PFSK-1 (cell line): ENCODE results near the gene PLCL2. TPM values are rescaled to one million over a fixed set of nuclear protein-coding genes. Genes with fewer than 3 reads are reported as not detected.

Source experiments
- FOXP2 ChIP-seq: optimal IDR thresholded peaks from 2 replicates; pipeline ENCODE3; 2011; ENCODE audit warnings: borderline replicate concordance, control low read depth, inconsistent platforms; ENCODE audit not compliant: insufficient read depth; ENCODE audit errors: extremely low read length, extremely low read depth
- POLR2AphosphoS5 ChIP-seq: IDR thresholded peaks from 2 replicates; pipeline ENCODE4 v1.6.1; 2012; ENCODE audit warnings: low read depth, mild to moderate bottlenecking, control low read depth, low read length, moderate library complexity
- SIN3A ChIP-seq: IDR thresholded peaks from 2 replicates; pipeline ENCODE4 v1.6.1; 2012; ENCODE audit warnings: mild to moderate bottlenecking, low read length, moderate library complexity, borderline replicate concordance; ENCODE audit not compliant: insufficient read depth
- TAF1 ChIP-seq: IDR thresholded peaks from 2 replicates; pipeline ENCODE4 v1.6.1; 2012; ENCODE audit warnings: low read length, control low read depth, borderline replicate concordance; ENCODE audit not compliant: insufficient read depth
- polyA plus RNA-seq: library from polyadenylated mRNA; unstranded; fragments of >200 nt; gene quantifications from one replicate; pipeline ENCODE4 v1.2.1, GENCODE V29; 2012; ENCODE audit warnings: low read depth, missing spikeins; ENCODE audit not compliant: insufficient read length
- TF ChIP-seq, protein P1 (sequence below), 2 experiments: IDR thresholded peaks; 2 replicates each; pipeline versions ENCODE4 v1.6.1 to v1.8.0; 2011 to 2012; ENCODE audit warnings: low read depth in 2 of 2, low read length in 2 of 2, control low read depth in 1 of 2, inconsistent platforms in 1 of 2, mild to moderate bottlenecking in 1 of 2, moderate library complexity in 1 of 2; ENCODE audit not compliant: insufficient read depth in 1 of 2

The PLCL2 gene
- not detected for polyA plus RNA-seq

DNA sequence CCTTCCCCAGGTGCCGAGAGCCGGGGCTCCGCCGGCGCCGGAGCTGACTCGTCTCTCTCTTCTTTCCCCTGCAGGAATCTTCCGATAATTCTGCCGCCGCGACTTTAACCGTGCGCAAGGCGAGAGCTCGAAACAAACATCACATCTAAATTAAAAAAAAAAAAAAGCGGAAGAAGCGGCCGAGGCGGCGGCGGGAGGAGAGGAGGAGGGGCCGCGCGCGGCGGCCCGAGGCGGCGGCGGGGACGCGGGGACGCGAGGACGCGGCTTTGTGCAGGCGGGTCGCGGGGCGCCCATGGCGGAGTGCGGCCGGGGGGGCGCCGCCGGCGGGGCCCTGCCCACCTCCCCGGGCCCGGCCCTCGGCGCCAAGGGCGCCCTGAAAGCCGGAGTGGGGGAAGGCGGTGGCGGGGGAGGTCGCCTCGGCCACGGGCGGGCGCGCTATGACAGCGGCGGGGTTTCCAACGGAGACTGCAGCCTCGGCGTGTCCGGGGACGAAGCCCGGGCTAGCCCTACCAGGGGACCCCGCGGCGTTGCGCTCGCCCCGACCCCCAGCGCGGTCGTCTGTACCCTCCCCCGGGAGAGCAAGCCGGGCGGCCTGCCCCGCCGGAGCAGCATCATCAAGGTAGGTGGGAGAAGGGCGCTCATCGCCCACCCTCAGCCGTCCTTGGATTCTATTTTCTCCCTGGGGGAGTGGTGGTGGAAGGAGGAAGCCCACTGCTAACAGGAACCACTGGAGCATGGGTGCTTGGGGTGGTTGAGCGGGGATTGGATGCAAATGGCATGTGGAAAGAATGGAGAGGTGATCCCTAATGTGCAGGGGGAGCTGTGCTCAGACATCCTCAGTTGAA is at the start of gene PLCL2:
Gene PLCL2, plus strand, starts transcription at position 208 of the 845 bp plus-strand sequence. Its CDS starts 85 bp downstream, at position 293.
- TF ChIP-seq TAF1 = no peak
- TF ChIP-seq, protein P1, sequence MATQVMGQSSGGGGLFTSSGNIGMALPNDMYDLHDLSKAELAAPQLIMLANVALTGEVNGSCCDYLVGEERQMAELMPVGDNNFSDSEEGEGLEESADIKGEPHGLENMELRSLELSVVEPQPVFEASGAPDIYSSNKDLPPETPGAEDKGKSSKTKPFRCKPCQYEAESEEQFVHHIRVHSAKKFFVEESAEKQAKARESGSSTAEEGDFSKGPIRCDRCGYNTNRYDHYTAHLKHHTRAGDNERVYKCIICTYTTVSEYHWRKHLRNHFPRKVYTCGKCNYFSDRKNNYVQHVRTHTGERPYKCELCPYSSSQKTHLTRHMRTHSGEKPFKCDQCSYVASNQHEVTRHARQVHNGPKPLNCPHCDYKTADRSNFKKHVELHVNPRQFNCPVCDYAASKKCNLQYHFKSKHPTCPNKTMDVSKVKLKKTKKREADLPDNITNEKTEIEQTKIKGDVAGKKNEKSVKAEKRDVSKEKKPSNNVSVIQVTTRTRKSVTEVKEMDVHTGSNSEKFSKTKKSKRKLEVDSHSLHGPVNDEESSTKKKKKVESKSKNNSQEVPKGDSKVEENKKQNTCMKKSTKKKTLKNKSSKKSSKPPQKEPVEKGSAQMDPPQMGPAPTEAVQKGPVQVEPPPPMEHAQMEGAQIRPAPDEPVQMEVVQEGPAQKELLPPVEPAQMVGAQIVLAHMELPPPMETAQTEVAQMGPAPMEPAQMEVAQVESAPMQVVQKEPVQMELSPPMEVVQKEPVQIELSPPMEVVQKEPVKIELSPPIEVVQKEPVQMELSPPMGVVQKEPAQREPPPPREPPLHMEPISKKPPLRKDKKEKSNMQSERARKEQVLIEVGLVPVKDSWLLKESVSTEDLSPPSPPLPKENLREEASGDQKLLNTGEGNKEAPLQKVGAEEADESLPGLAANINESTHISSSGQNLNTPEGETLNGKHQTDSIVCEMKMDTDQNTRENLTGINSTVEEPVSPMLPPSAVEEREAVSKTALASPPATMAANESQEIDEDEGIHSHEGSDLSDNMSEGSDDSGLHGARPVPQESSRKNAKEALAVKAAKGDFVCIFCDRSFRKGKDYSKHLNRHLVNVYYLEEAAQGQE (IDR thresholded peaks at IDR 0.05; ENCODE audit: insufficient read depth in 1 of 2, low read depth in 2 of 2, low read length in 2 of 2) = no peak
- no peak for TF ChIP-seq POLR2AphosphoS5
- TF ChIP-seq FOXP2 = no peak
- no peak for TF ChIP-seq SIN3A

DNA sequence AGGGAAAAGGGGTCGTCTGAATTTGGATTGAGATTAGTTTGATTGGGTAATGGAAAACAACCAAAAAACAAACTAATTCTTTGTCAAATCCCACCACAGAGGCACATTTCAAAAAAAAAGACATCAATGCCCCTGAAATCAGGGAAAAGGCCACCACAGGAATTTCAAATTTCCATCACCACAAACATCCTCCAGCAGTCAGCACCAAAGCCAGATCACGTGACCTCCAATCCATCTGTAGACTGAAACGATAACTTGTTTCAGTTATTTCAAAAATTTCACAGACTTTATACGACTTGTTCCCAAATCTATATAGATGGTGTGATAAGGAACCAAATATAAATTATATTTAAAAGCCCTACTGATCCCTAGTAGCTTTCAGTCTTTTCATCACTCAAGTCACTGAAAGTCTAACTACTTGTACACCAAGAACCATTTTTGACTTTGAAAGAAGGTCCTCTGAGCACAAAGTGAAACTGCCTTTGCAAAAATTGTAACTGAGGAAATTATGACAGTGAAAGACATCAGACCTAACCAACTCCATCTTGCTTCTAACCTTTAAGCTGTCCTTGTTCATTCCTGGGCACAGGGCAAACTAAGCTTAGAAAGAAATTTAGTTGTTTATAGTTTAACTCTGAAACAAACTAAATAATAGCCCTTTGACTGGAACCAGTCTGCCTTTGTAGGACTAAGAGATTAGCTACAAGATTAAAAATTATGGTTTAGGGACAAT is 48.1 kb upstream of the PLCL2 start:
- TF ChIP-seq FOXP2 (no peak), SIN3A (no peak), POLR2AphosphoS5 (no peak), TAF1 (no peak)
- TF ChIP-seq, protein P1 (IDR thresholded peaks at IDR 0.05; ENCODE audit: insufficient read depth in 1 of 2, low read depth in 2 of 2, low read length in 2 of 2) = no peak

DNA sequence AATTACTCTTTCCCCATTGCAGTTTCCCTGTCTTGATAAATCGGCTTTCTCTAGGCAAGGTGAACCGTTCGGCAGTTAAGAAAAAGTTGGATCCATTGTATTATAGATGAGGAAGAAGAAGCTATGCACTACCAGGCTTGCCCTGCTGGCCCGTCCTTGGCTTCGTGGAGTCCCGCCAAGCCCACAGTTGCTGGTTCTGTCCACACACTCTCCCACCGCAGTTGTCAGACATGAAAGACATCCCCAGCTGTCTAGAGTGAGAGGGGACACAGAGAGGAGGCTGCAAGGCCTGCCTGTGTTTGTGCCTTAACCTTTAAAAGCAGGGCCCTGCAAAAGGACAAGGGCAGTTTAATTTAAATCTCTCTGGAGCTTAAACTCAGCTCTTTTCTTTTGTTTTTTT is 47.2 kb upstream of the PLCL2 start:
- TF ChIP-seq POLR2AphosphoS5 (no peak), TAF1 (no peak), FOXP2 (no peak)
- TF ChIP-seq, protein P1 (IDR thresholded peaks at IDR 0.05; ENCODE audit: insufficient read depth in 1 of 2, low read depth in 2 of 2, low read length in 2 of 2) = no peak

DNA sequence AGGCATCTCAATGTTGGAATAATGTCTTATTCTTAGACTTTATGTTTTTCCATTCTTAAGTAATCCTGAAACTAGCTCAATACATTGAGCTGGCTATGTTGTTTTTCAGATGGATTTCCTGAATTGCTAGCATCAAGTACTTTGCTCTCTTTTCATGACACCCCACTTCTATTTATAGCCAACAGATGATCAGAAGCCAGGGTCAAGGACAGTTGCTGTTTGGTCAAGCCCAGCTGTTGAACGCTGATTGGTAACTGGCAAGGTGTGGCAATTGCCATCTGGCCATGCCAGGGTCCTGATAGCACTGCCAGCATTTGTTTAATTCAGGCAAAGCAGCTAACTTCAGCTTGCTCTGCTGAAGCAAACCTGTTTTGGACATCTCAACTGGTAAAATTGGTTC is 46.2 kb upstream of the PLCL2 start:
- no peak for TF ChIP-seq FOXP2
- TF ChIP-seq, protein P1 (IDR thresholded peaks at IDR 0.05; ENCODE audit: insufficient read depth in 1 of 2, low read depth in 2 of 2, low read length in 2 of 2) = no peak
- no peak for TF ChIP-seq SIN3A
- no peak for TF ChIP-seq POLR2AphosphoS5
- TF ChIP-seq TAF1 = no peak
